Activated CD8-positive, alpha-beta memory T cell treated with anti-CD3 and anti-CD28 coated beads for 1 hour (primary cell): Measurements from ENCODE around the gene MND1.
"Not testable (repeated sequence)": the region's sequence is repeated elsewhere in the genome, so short reads cannot be mapped to it uniquely, and the experiment has no call there.

Experiments
- DNase-seq, 2 donors: peaks; one replicate each; pipeline ENCODE4 v3.0.0-alpha.2; 2020; ENCODE audit warnings: low read depth in 1 of 2; ENCODE audit errors: extremely low read depth in 1 of 2

MND1 gene

DNA sequence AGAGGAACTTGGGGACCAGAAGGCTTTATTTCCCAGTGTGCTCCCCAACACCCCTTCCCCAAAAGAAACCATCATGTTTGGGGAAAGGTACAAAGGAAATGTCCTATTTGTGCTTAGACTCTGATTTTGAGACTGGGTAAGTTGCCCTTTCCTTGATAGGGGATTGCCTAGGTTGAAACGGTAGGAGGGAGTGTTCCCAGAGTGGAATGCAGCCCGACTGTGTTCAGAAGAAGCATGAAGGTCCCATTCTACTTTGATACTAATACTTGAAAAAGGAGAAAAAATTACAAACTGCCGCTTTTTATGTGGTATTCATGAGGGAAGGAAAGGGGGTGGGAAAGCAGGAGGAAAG, 89.2 kb downstream of the MND1 start:
- DNase-seq, result no peak

DNA sequence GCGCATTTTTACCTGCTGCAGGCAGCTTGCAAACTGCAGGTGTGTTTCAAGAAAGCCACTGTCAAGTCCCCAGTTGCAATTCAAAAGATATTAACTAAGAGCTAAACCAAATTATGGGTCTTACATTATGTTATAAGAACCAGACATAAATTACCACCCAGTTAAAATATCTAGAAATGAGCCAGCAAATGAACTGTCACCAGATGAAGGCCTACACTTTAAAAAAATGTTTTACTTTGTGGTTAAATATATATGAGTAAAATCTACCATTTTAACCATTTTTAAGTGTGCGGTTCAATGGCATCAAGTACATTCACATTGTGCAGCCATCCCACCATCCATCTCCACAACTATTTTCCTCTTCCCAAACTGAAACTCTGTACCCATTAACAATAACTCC, 89.7 kb downstream of the MND1 start:
- DNase-seq, result no peak

DNA sequence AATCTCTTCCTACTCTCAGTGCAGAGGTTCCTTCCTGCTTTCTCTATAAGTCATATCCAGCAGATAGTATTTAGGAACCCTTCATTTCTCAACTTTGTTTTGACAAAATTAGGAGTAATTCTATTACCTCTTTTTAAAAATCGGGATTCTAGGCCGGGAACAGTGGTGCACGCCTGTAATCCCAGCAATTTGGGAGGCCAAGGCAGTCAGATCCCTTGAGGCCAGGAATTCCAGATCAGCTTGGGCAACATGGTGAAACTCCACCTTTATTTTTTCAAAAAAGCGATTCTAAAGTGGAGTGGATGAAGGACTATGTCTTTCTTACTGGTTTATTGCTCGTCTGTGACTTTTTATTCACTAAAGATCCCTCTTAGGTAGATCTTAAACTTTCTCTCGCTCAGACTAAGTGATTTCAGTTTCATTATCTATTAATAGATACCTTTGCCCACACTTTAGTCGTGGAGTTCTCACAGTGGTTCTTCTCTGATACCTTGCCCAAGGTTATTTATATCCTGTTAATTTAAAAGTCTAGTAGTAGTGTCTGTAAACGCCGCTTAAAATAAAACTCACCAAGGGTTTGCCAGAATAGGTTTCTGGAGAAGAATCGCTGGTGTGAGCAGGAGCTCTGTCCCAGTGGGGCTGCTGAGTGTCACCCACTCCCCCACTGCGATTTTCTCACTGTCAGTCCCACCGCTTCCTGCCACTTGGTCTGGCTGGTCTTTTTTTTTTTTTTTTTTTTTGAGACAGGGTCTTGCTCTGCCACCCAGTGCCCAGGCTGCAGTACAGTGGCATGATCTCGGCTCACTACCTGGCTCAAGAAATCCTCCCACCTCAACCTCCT, 94.6 kb downstream of the MND1 start:
- DNase-seq, result no peak

DNA sequence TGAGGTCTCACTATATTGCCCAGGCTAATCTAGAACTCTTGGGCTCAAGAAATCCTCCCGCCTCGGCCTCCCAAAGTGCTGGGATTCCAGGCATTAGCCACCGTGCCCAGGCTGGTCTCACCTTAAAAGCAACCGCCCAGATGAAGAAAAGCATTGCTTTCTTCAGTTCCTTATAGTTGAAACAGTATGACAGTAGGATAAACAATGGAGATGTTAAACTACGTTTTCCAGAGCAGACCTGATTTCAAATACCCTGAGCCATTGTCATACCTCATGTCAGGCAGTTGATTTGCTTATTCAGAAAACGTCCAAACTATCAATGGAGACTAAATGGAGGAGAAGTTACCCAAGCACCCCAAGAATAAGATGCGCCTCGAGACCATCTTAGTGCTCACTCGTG, 95.3 kb downstream of the MND1 start:
- DNase-seq, result no peak

DNA sequence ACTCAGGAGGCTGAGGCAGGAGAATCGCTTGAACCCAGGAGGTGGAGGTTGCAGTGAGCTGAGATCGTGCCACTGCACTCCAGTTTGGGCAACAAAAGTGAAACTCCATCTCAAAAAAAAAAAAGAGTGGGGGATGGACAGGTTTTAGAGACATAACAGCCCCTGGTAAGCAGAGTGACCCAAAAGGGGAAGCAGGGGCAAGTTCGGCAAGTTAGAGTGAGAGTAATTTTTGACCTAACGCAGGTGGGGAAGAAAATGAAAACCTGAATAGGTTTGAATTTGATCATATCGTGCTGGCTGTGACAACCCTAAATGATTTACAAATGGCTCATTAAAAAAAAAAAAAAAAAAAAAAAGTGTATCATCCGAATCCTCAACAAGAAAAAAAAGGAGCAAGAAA, 96.0 kb downstream of the MND1 start:
- DNase-seq, result no peak

DNA sequence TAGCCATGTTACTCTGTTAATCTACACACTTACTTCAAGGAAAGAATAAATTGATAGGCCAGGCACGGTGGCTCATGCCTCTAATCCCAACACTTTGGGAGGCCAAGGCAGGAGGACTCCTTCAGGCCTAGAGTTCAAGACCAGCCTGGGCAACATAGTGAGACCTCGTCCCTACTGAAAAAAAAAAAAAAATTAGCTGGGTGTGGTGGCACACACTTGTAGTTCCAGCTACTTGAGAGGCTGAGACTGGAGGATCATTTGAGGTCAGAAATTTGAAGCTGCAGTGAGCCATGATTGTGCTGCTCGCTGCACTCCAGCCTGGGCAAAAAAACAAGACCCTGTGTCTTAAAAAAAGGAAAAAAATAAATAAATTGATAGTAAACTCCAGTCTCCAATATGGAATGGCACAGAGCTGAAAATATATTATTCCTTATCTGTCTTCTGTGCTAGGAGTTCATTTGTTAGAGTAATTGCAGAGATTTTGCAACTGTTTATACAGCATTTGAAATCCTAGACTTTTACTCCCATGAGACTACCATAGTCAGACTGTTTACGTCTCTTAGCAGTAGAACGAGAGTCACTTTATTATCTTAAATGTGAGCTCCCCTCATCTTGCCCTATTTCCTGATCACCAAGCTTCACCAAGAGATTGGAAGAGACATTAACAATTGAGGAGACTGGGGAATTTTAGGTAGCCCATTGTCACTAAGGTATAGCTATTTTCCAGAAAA, 102.9 kb downstream of the MND1 start:
- DNase-seq, result no peak

DNA sequence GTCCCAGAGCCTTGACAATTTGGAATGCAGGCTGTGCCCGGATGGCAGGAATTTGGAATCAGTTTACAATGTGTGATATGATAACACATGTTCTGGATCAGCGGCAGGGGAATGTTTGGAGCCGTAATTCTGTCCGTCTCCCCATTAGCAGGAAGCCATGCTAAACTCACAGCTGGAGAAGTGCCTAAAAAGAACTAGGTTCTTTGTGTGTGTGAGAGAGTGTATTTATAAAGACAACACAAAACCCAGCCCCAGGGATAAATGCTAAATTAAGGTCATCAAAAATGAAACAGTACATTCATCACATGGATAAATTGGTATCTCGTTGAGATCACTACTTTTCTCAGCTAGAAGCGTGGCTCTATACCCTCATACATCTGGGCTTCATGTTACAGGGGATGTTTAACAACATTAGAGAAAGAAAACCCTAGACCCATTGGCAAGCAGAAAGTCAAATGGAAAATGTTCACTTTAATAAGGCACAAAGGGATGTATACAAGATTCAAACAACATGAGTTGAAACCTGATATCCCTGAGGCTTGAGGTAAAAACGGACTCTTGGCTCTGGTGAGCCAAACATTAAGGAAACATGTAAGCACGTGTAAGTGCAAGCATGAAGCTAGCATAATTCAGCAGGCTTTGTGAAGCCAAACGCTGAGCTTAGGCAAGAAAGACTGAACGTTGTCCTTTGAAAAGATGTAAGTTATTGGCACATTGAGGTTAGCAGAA, 103.7 kb downstream of the MND1 start:
- DNase-seq, result no peak

DNA sequence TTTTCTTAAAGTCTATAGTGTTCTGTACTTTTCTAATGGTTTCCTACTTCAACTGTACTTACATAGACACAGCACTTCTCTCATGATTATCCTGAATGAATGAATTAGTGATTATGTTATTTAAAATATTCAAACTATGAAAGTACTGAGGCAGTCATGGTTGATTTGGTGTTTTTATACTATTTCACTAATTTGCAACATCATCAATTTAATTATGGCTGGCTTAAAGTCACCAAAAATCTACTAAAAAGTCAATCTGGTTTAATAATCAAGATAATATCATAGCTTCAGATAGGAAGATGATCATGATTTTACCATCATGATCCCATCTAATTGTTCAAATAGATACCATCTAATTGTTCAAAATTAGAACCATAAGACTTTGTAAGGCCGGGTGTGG, 104.8 kb downstream of the MND1 start:
- no peak for DNase-seq

DNA sequence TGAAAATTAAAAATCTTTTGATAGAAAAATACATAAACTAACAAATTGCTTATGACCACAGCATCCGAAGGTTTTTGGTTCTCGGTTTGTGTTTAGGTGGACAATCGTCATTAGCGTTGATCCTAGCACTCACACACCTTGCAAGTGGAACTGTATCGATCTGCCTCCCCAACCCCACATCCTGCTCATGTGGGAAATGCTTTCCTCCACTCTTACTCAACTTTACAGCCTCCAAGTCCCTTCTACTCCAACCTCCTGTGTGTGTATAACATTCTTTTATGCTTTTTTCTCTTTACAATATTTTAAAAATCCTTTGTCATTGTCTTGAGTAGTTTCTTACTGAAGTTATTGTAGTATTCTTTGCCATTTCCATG, 106.0 kb downstream of the MND1 start:
- no peak for DNase-seq

DNA sequence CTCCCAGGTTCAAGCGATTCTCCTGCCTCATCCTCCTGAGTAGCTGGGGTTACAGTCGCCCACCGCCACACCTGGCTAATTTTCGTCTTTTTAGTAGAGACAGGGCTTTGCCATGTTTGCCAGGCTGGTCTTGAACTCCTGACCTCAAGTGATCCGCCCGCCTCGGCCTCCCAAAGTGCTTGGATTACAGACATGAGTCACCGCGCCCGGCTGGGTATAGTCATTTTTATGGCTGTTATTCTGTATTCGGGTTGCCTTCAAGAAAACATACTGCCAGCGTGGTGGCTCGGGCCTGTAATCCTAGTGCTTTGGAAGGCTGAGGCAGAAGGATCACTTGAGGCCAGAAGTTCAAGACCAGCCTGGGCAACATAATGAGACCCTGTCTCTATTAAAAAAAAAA, 106.7 kb downstream of the MND1 start:
- not testable (repeated sequence) for DNase-seq

DNA sequence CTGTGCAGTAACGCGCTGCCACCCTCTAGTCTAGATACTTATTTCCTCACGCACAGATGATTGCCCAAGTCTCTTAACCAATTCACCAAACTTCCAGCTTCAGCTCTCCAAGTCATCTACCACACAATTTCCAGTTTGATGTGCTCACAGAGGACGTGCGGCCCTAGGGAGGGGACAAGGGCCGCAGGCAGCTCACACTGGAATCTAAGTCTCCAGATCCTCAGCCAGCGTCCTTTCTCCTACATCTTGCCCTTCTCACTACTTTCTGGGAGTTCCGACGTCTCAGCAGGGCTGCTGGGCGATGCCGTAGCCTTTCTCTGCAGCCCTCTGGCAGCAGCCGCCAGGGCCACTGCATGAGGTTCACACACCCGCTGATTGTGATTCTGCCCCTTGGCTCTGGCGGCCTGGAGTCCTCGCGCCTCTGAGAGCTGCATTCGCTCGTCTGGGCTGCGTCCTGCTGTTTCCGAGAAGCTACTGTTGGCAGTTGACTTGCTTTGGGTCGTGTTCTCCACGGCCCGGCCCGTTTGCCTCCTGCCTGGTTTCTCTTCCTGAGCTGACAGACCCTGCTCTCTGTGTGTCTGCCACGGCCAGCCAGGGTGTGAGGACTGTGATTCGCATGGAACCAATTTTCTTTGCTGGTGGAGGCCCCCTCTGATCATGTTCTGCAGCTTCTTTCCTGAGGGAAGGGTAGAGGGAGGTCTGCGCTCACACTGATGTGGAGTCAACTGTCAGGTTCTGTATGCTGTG, 107.6 kb downstream of the MND1 start:
- DNase-seq, result no peak

DNA sequence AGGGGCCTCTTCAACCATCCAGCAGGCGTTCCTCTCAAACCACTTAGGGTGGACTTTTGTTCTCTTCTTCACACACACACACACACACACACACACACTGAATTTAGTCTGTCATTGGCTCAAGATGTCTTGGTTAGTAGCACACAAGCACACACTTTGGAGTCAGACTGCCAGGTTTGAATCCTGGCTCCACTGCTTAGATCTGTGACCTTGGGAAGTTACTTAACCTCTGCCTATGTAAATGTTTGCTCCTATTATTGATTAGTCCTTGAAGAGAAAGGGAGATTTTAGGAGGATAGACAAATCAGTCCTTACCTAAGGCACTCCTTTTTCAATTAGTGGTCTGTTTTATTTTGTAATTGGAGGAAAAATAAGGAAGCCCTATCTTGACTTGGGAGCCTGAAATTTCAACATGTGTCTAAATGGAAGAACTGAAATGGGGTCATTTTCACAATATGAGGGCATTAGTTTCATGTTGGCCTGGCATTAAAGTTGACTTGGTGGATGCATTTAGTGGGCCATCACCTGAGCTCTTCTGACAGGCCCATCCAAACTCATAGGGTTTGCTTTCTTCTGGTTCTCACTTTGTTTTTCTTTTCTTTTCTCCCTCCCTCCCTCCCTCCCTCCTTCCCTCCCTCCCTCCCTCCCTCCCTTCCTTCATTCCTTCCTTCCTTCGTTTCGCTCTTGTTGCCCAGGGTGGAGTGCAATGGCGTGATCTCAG, 108.3 kb downstream of the MND1 start:
- DNase-seq, result no peak

DNA sequence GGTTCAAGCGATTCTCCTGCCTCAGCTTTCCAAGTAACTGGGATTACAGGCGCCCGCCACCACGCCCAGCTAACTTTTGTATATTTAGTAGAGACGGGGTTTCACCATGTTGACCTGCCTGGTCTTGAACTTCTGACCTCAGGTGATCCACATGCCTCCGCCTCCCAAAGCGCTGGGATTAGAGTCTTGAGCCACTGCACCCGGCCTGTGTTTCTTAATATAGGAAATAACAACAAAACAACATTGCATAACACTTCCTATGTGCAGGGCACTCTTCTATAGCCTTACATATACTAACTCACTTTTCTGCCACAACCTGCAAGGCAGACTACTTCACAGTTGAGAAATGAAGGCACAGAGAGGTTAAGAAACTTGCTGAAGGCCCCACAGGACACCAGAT, 108.9 kb downstream of the MND1 start:
- DNase-seq, result no peak

DNA sequence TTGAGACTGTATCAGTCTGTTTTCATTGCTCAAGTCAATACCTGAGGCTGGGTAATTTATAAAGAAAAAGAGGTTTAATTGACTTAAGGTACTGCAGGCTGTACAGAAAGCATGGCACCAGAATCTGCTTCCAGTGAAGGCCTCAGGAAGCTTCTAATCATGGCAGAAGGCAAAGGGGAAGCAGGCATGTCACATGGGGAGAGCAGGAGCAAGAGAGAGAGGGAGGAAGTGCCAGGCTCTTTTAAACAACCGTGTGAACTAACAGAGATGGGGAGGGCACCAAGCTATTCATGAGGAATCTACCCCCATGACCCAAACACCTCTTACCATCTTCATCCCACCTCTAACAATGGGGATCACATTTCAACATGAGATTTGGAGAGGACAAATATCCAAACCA, 114.5 kb downstream of the MND1 start:
- DNase-seq, result no peak

DNA sequence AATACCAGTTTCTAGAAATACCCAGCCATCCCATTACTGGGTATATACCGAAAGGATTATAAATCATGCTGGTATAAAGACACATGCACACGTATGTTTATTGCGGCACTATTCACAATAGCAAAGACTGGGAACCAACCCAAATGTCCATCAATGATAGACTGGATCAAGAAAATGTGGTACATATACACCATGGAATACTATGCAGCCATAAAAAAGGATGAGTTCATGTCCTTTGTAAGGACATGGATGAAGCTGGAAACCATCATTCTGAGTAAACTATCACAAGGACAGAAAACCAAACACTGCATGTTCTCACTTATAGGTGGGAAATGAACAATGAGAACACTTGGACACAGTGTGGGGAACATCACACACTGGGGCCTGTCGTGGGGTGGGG, 117.1 kb downstream of the MND1 start:
- DNase-seq, result not testable (repeated sequence)

DNA sequence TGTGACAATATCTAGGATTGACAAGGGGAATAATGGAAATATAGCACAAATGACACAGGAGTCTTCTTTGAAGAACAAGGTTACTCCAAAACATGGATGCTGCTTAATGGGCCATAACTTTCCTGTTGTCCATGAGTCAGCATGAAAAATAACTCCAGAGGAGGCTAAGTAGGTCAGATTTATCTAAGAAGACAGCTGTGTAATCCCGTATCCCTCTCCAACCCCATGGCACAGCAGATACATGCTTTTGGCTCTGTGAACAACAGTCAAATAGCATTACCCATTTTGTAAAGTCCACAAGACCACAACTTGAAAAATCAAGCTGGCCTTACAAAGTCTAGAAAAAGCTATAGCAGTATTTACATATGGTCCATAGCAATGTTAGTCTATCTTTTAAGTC, 119.6 kb downstream of the MND1 start:
- no peak for DNase-seq
